ENCODE data around the gene PFDN1. TPM values are rescaled to one million over a fixed set of nuclear protein-coding genes. Genes with fewer than 3 reads are reported as not detected.

PFDN1 gene
- total and polyA plus RNA-seq, 9 of the 15 experiments (the other 6 are each of a cell fraction or from before 2014, with no cell fraction given): 45.5 to 215 (median 78.0) TPM

GRCh38 chr5:140346348-140347221 is 43.7 kb upstream of the PFDN1 start, which contains the start of gene HBEGF (continued):
- no peak for TF ChIP-seq ELK3 (CRISPR knock-in tag; IDR thresholded peaks at IDR 0.05)
- no peak for TF ChIP-seq ZNF551 (CRISPR knock-in tag; IDR thresholded peaks at IDR 0.05)
- peak; percentile 80; the same call in 1 of the 2 replicates for TF ChIP-seq ZBTB7A (IDR thresholded peaks at IDR 0.05; ENCODE audit: borderline replicate concordance, control insufficient read depth, low read depth, low read length)
- TF ChIP-seq POLR2AphosphoS5 (IDR thresholded peaks at IDR 0.05; ENCODE audit: control insufficient read depth, insufficient read depth, low read depth, low read length): no peak
- peak; percentile 34; the same call in 1 of the 2 replicates for TF ChIP-seq STAG1 (CRISPR knock-in tag; IDR thresholded peaks at IDR 0.05; ENCODE audit: borderline replicate concordance)
- TF ChIP-seq SRSF3 (IDR thresholded peaks at IDR 0.05; ENCODE audit: insufficient read depth, low read length): no peak
- no peak for TF ChIP-seq ELF2 (CRISPR knock-in tag; IDR thresholded peaks at IDR 0.05)
- no peak for TF ChIP-seq PCBP2 (IDR thresholded peaks at IDR 0.05; ENCODE audit: low read depth, low read length, poor library complexity, severe bottlenecking)
- TF ChIP-seq ILF3 (IDR thresholded peaks at IDR 0.05; ENCODE audit: borderline replicate concordance): no peak
- no peak for TF ChIP-seq PYGO2 (tag; IDR thresholded peaks at IDR 0.05)
- no peak for TF ChIP-seq IRF1 (CRISPR knock-in tag; IDR thresholded peaks at IDR 0.05; ENCODE audit: borderline replicate concordance)
- TF ChIP-seq HDAC6 (IDR thresholded peaks at IDR 0.05; ENCODE audit: low read depth, low read length): no peak

All from K562 (cell line).